Measurements from ENCODE around the gene GNAQ.

Gene GNAQ

DNA sequence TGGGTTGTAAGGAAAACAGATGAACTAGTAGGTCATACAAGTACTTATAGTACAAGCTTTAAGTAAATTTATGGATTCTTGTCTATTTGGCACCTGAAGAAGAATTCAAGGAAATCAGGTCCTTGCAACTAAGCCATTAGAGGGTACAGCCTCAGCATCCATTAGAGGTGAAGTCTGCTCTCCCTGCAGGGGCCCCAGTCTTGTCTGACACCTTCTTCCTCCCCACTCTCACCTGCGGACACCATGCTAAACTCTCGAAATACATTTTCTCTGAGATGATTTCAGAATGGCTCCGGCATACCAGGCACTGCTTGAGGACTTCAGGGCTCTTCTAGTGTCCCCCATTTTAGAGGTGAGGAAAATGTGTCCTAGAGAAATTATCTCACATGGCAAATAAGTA is 137.9 kb downstream of the GNAQ start:
- no peak overlapping the region for H3K4me3 ChIP-seq (ENCODE audit: low read depth, low read length)
- TF ChIP-seq, protein P1, sequence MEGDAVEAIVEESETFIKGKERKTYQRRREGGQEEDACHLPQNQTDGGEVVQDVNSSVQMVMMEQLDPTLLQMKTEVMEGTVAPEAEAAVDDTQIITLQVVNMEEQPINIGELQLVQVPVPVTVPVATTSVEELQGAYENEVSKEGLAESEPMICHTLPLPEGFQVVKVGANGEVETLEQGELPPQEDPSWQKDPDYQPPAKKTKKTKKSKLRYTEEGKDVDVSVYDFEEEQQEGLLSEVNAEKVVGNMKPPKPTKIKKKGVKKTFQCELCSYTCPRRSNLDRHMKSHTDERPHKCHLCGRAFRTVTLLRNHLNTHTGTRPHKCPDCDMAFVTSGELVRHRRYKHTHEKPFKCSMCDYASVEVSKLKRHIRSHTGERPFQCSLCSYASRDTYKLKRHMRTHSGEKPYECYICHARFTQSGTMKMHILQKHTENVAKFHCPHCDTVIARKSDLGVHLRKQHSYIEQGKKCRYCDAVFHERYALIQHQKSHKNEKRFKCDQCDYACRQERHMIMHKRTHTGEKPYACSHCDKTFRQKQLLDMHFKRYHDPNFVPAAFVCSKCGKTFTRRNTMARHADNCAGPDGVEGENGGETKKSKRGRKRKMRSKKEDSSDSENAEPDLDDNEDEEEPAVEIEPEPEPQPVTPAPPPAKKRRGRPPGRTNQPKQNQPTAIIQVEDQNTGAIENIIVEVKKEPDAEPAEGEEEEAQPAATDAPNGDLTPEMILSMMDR (IDR thresholded peaks at IDR 0.05; ENCODE audit: borderline replicate concordance, insufficient read depth, low read depth, low read length) = no peak

- no peak overlapping the region for H3K4me3 ChIP-seq (ENCODE audit: low read depth, low read length)
- TF ChIP-seq, protein P1 (IDR thresholded peaks at IDR 0.05; ENCODE audit: borderline replicate concordance, insufficient read depth, low read depth, low read length) = no peak
Measured at GRCh38 chr9:77892955-77893514, 138.6 kb downstream of the GNAQ start.

DNA sequence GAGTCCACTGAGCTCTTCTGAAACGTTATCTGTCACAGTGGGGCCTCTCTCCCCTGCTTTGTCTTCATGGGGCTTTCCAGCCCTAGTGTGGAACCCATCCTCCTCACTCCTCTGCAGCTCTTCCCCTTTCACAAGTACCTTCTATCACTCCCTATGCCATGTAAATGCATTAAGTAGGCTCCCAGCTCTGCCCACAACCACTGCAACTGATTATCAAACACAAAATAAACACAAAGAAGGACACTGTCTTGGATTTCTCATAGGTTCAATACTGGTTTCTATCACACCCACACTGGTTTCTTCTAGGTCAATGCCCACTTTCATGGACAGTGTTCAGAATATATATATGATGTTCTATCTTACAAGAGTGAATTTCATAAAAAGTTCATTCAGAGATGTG is 139.4 kb downstream of the GNAQ start:
- H3K4me3 ChIP-seq (ENCODE audit: low read depth, low read length) = no peak overlapping the region
- TF ChIP-seq, protein P1 (IDR thresholded peaks at IDR 0.05; ENCODE audit: borderline replicate concordance, insufficient read depth, low read depth, low read length) = no peak

GRCh38 chr9:77891128-77891800 is 140.3 kb downstream of the GNAQ start:
- TF ChIP-seq, protein P1 (IDR thresholded peaks at IDR 0.05; ENCODE audit: borderline replicate concordance, insufficient read depth, low read depth, low read length) = no peak
- H3K4me3 ChIP-seq (ENCODE audit: low read depth, low read length) = no peak overlapping the region

- no peak overlapping the region for H3K4me3 ChIP-seq (ENCODE audit: low read depth, low read length)
- TF ChIP-seq, protein P1 (IDR thresholded peaks at IDR 0.05; ENCODE audit: borderline replicate concordance, insufficient read depth, low read depth, low read length) = no peak
Measured at GRCh38 chr9:77887662-77888061, 143.9 kb downstream of the GNAQ start.

DNA sequence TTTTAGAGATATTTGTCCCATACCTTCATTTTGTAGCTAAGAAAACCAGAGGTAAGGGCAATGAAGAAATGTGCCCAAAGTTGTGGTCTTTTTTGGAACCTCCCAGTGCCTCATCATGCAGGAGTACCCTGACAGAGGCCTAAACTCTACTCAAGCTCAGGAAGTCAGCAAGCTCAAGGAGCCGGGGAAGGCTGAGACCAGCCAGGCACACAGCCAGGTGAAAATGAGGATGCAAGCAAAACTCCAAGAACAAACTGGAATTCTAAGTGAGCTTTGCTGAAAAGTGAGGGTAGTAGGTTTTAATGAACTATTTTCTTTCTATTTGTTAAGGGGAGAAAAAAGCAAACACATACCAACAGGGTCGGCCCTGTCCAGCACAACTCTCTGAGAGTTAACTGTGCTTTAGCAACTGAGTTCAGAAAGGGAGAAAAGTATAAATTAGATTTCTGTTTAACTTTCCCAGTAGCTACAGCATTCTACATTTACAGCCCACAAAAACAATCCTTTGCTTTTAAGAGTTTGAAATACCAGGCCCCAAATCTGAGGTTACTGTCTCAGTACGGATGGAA is 146.4 kb downstream of the GNAQ start:
- TF ChIP-seq, protein P1 (IDR thresholded peaks at IDR 0.05; ENCODE audit: borderline replicate concordance, insufficient read depth, low read depth, low read length) = no peak
- no peak overlapping the region for H3K4me3 ChIP-seq (ENCODE audit: low read depth, low read length)

Data from GM12875 (cell line).